Measurements from ENCODE around the gene DYNC2H1. TPM values are rescaled to one million over a fixed set of nuclear protein-coding genes. Genes with fewer than 3 reads are reported as not detected.

DYNC2H1 gene
- total and polyA plus RNA-seq, 9 donors, result 13.5 to 49.1 (median 26.2) TPM

- Histone ChIP-seq H3K9me3 (no peaks in the 10 kb centered on the region), H3K36me3 (no peaks in the 10 kb centered on the region), H3K27me3 (no peaks in the 10 kb centered on the region), H3K4me3 (no peak overlapping the region), H3K27ac (no peak overlapping the region), H3K4me1 (ENCODE audit: insufficient read depth) (no peaks in the 10 kb centered on the region)
- intact Hi-C loops (cut with DNase I), result no loop called here
- no peak for TF ChIP-seq POLR2A (IDR thresholded peaks at IDR 0.05)
- no peak for TF ChIP-seq EP300 (IDR thresholded peaks at IDR 0.05)
- no peak for TF ChIP-seq CTCF (IDR thresholded peaks at IDR 0.05)
- WGBS, 3 donors, result 96 to 97% (median 96%) methylated on average over 9 of the region's 9 CpGs
- DNase-seq, result no peak
These were observed 157.1 kb downstream of the DYNC2H1 start for GRCh38 chr11:103266167-103266831.

GRCh38 chr11:103272876-103273275, 163.7 kb downstream of the DYNC2H1 start:
- H3K27ac ChIP-seq, result no peak overlapping the region
- intact Hi-C loops (cut with DNase I), result no loop called here
- H3K27me3 ChIP-seq, result no peaks in the 10 kb centered on the region
- no peak for TF ChIP-seq POLR2A (IDR thresholded peaks at IDR 0.05)
- TF ChIP-seq EP300 (IDR thresholded peaks at IDR 0.05), result no peak
- TF ChIP-seq CTCF (IDR thresholded peaks at IDR 0.05), result no peak
- no peak for DNase-seq
- no peaks in the 10 kb centered on the region for H3K9me3 ChIP-seq
- 92 to 100% (median 99%) methylated on average over 2 of the region's 2 CpGs for WGBS, 3 donors
- no peaks in the 10 kb centered on the region for H3K4me1 ChIP-seq (ENCODE audit: insufficient read depth)
- no peaks in the 10 kb centered on the region for H3K36me3 ChIP-seq
- no peak overlapping the region for H3K4me3 ChIP-seq

GRCh38 chr11:103274025-103274424, 164.8 kb downstream of the DYNC2H1 start:
- TF ChIP-seq CTCF (IDR thresholded peaks at IDR 0.05), result no peak
- no peak for TF ChIP-seq POLR2A (IDR thresholded peaks at IDR 0.05)
- no peak for TF ChIP-seq EP300 (IDR thresholded peaks at IDR 0.05)
- Histone ChIP-seq H3K9me3 (no peaks in the 10 kb centered on the region), H3K4me3 (no peak overlapping the region), H3K27me3 (no peaks in the 10 kb centered on the region), H3K4me1 (ENCODE audit: insufficient read depth) (no peaks in the 10 kb centered on the region), H3K27ac (no peak overlapping the region), H3K36me3 (no peaks in the 10 kb centered on the region)
- intact Hi-C loops (cut with DNase I), result no loop called here
- no peak for DNase-seq

- Histone ChIP-seq H3K27ac (no peak overlapping the region), H3K36me3 (no peaks in the 10 kb centered on the region), H3K4me1 (ENCODE audit: insufficient read depth) (no peaks in the 10 kb centered on the region), H3K27me3 (no peaks in the 10 kb centered on the region), H3K4me3 (no peak overlapping the region), H3K9me3 (no peaks in the 10 kb centered on the region)
- DNase-seq, result no peak
- no peak for TF ChIP-seq CTCF (IDR thresholded peaks at IDR 0.05)
- TF ChIP-seq POLR2A (IDR thresholded peaks at IDR 0.05), result no peak
- TF ChIP-seq EP300 (IDR thresholded peaks at IDR 0.05), result no peak
- intact Hi-C loops (cut with DNase I), result no loop called here
These were observed 170.6 kb downstream of the DYNC2H1 start for GRCh38 chr11:103279821-103280220.
